Left renal pelvis (tissue), 4 donors: ENCODE data around the gene LPAR4. TPM values are rescaled to one million over a fixed set of nuclear protein-coding genes. Genes with fewer than 3 reads are reported as not detected.
"Not testable (repeated sequence)": the region's sequence is repeated elsewhere in the genome, so short reads cannot be mapped to it uniquely, and the experiment has no call there.

Source experiments
- DNase-seq, 4 donors: peaks; one replicate each; pipeline ENCODE4 v3.0.0-alpha.2; 2013; ENCODE audit warnings: low read depth in 4 of 4, low spot score in 3 of 4
- polyA plus RNA-seq, 4 donors: library from polyadenylated mRNA; unstranded; fragments of 120-200 nt; gene quantifications; one replicate each; pipeline ENCODE4 v1.2.1, GENCODE V29; 2013; ENCODE audit not compliant: insufficient read length in 4 of 4

The LPAR4 gene
- 10 to 100 TPM; 15.9 to 42.1 (median 19.8) TPM for polyA plus RNA-seq

GRCh38 chrX:78747489-78747888 lies at the start of gene LPAR4:
TSS of gene LPAR4 (plus strand) at chrX:78747720. CDS start at chrX:78754870, 7,150 bp downstream.
- DNase-seq, result peak in 3 of 4 donors; percentile 24 to 33 (median 27)

- DNase-seq, result no peak
These were observed 41.4 kb upstream of the LPAR4 start for GRCh38 chrX:78706071-78706470.

- no peak for DNase-seq
These were observed 39.3 kb upstream of the LPAR4 start for GRCh38 chrX:78708262-78708661.

GRCh38 chrX:78708816-78709215 lies 38.7 kb upstream of the LPAR4 start:
- DNase-seq, result no peak

- DNase-seq, result no peak
These were observed 37.3 kb upstream of the LPAR4 start for GRCh38 chrX:78710171-78710570.

- no peak for DNase-seq
These were observed 35.2 kb upstream of the LPAR4 start for GRCh38 chrX:78712336-78712735.

- DNase-seq, result no peak
These were observed 22.2 kb upstream of the LPAR4 start for GRCh38 chrX:78725287-78725686.

- no peak for DNase-seq
These were observed 1.0 kb upstream of the LPAR4 start for GRCh38 chrX:78746496-78746895.

GRCh38 chrX:78747971-78748370 lies 451 bp downstream of the LPAR4 start:
- DNase-seq, result no peak

GRCh38 chrX:78748846-78749245 lies 1.3 kb downstream of the LPAR4 start:
- DNase-seq, result no peak

GRCh38 chrX:78753571-78753970 lies 6.1 kb downstream of the LPAR4 start:
- DNase-seq, result no peak

GRCh38 chrX:78754917-78755316 lies 7.4 kb downstream of the LPAR4 start:
- DNase-seq, result no peak

- DNase-seq, result no peak
These were observed 11.6 kb downstream of the LPAR4 start for GRCh38 chrX:78759081-78759480.

- DNase-seq, result no peak
These were observed 21.7 kb downstream of the LPAR4 start for GRCh38 chrX:78769101-78769755.

- no peak for DNase-seq
These were observed 22.4 kb downstream of the LPAR4 start for GRCh38 chrX:78769946-78770345.

- no peak for DNase-seq
These were observed 49.4 kb downstream of the LPAR4 start for GRCh38 chrX:78796916-78797315.

- DNase-seq, result no peak
These were observed 52.6 kb downstream of the LPAR4 start for GRCh38 chrX:78800114-78800513.

GRCh38 chrX:78800694-78801093 lies 53.2 kb downstream of the LPAR4 start:
- no peak for DNase-seq

- DNase-seq, result no peak
These were observed 54.0 kb downstream of the LPAR4 start for GRCh38 chrX:78801522-78801921.

- not testable (repeated sequence) for DNase-seq
These were observed 55.0 kb downstream of the LPAR4 start for GRCh38 chrX:78802526-78802925.
